PC-3 (cell line): ENCODE measurements around the gene PDLIM1.

Source experiments
- CTCF ChIP-seq: fragments of 300-600 bp; sonication (generic); conservative IDR thresholded peaks from 2 replicates; pipeline ENCODE4 v1.5.1; 2017; ENCODE audit warnings: antibody characterized with exemption, low read depth, mild to moderate bottlenecking, low read length
- EZH2 ChIP-seq: fragments of 300-600 bp; sonication (generic); IDR thresholded peaks from one replicate; pipeline ENCODE4 v1.6.1; 2017; ENCODE audit warnings: antibody characterized with exemption, mild to moderate bottlenecking, low read length; ENCODE audit not compliant: unreplicated experiment
- EZH2phosphoT487 ChIP-seq: fragments of 300-600 bp; sonication (generic); IDR thresholded peaks from 2 replicates; pipeline ENCODE4 v1.6.1; 2018; ENCODE audit warnings: mild to moderate bottlenecking, antibody characterized with exemption, low read length, borderline replicate concordance

GRCh38 chr10:95278061-95278988 is 12.5 kb downstream of the PDLIM1 start:
- TF ChIP-seq CTCF (no peak), EZH2 (no peak), EZH2phosphoT487 (no peak)
